ENCODE results near the gene CYS1. TPM values are rescaled to one million over a fixed set of nuclear protein-coding genes. Genes with fewer than 3 reads are reported as not detected.

CYS1 gene
- total RNA-seq, 2 experiments from 2014 or later = 0.68 TPM; not detected in 1

GRCh38 chr2:10026940-10027569, 53.2 kb downstream of the CYS1 start:
- no TSS peak for BruUV-seq (replicated peaks)
- Histone ChIP-seq H3K9me3 (ENCODE audit: low read length) (no peaks in the 10 kb centered on the region), H4K20me1 (ENCODE audit: insufficient read depth, low read length) (no peaks in the 10 kb centered on the region), H3K4me1 (ENCODE audit: insufficient read depth, low read length, poor library complexity, severe bottlenecking) (no peaks in the 10 kb centered on the region), H3K4me3 (ENCODE audit: low read depth, low read length, poor library complexity, severe bottlenecking) (no peak overlapping the region), H3K27ac (ENCODE audit: low read depth, low read length, poor library complexity, severe bottlenecking) (no peak overlapping the region), H3K79me2 (ENCODE audit: insufficient read depth, low read depth, low read length) (no peaks in the 10 kb centered on the region), H3K4me2 (ENCODE audit: low read length) (no peak overlapping the region), H3K9me2 (ENCODE audit: insufficient read depth, low read length) (no peaks in the 10 kb centered on the region), H2AFZ (ENCODE audit: low read length) (no peak overlapping the region), H3K36me3 (ENCODE audit: insufficient read depth, low read length) (no peaks in the 10 kb centered on the region)
- TF ChIP-seq, protein P1, sequence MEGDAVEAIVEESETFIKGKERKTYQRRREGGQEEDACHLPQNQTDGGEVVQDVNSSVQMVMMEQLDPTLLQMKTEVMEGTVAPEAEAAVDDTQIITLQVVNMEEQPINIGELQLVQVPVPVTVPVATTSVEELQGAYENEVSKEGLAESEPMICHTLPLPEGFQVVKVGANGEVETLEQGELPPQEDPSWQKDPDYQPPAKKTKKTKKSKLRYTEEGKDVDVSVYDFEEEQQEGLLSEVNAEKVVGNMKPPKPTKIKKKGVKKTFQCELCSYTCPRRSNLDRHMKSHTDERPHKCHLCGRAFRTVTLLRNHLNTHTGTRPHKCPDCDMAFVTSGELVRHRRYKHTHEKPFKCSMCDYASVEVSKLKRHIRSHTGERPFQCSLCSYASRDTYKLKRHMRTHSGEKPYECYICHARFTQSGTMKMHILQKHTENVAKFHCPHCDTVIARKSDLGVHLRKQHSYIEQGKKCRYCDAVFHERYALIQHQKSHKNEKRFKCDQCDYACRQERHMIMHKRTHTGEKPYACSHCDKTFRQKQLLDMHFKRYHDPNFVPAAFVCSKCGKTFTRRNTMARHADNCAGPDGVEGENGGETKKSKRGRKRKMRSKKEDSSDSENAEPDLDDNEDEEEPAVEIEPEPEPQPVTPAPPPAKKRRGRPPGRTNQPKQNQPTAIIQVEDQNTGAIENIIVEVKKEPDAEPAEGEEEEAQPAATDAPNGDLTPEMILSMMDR (conservative IDR thresholded peaks at IDR 0.05; ENCODE audit: low read length) = no peak
- no peak for TF ChIP-seq EZH2phosphoT487 (IDR thresholded peaks at IDR 0.05; ENCODE audit: borderline replicate concordance, low read depth, low read length)
- ChIA-PET CTCF (ENCODE audit: unreplicated experiment) (no interaction called here), POLR2A (no interaction called here)
- no peak for DNase-seq (ENCODE audit: low spot score)
- intact Hi-C loops (cut with micrococcal nuclease; ENCODE audit: unreplicated experiment) = loop anchor here (5.0 kb wide), 1 partner anchor 215 kb away; no protein-coding TSS in a partner anchor

DNA sequence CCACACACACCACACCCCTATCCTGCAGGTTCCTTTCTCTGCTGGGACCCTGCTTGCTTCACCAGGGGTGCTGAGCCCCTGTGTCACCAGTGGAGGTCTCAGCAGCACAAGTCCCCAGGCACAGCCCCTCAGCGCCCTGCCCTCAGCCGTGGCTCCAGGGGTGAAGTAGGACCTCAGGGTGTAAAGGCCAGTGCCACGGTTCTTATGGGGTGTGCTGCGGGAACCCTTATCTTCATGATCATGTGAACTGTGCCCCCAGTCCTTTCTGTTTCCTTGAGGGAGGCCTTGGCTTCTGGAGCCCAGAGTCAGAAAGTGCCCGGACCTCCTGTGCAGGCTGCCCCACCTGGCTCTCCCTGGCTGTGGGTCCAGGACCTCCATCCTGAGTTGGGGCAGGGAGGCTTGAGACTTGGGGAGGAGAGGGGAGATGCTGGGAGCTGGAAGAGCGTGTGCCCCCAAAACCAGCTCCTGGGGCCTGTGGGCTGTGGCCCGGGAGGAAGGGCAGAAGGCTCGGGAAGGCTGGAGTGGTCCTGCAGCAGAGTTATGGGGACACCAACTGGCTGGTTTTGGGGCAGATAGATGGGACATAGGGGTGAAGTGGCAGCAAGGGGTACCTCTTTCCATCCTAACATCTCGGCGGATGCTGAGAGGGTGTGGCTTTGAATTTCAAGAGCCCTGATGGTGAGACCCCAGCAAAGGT, 57.1 kb downstream of the CYS1 start:
- CTCF ChIA-PET (ENCODE audit: unreplicated experiment) = no interaction called here
- TF ChIP-seq, protein P1 (conservative IDR thresholded peaks at IDR 0.05; ENCODE audit: low read length) = no peak
- no peak for TF ChIP-seq EZH2phosphoT487 (IDR thresholded peaks at IDR 0.05; ENCODE audit: borderline replicate concordance, low read depth, low read length)
- Histone ChIP-seq H3K79me2 (ENCODE audit: insufficient read depth, low read depth, low read length) (no peaks in the 10 kb centered on the region), H3K9me2 (ENCODE audit: insufficient read depth, low read length) (no peaks in the 10 kb centered on the region), H3K4me3 (ENCODE audit: low read depth, low read length, poor library complexity, severe bottlenecking) (no peak overlapping the region), H3K4me2 (ENCODE audit: low read length) (no peak overlapping the region), H3K27ac (ENCODE audit: low read depth, low read length, poor library complexity, severe bottlenecking) (no peak overlapping the region), H2AFZ (ENCODE audit: low read length) (no peak overlapping the region), H3K9me3 (ENCODE audit: low read length) (no peaks in the 10 kb centered on the region), H3K4me1 (ENCODE audit: insufficient read depth, low read length, poor library complexity, severe bottlenecking) (no peaks in the 10 kb centered on the region), H4K20me1 (ENCODE audit: insufficient read depth, low read length) (no peaks in the 10 kb centered on the region), H3K36me3 (ENCODE audit: insufficient read depth, low read length) (no peaks in the 10 kb centered on the region)
- intact Hi-C loops (cut with micrococcal nuclease; ENCODE audit: unreplicated experiment) = no loop called here
- POLR2A ChIA-PET = no interaction called here
- no TSS peak for BruUV-seq (replicated peaks)
- DNase-seq (ENCODE audit: low spot score) = no peak

DNA sequence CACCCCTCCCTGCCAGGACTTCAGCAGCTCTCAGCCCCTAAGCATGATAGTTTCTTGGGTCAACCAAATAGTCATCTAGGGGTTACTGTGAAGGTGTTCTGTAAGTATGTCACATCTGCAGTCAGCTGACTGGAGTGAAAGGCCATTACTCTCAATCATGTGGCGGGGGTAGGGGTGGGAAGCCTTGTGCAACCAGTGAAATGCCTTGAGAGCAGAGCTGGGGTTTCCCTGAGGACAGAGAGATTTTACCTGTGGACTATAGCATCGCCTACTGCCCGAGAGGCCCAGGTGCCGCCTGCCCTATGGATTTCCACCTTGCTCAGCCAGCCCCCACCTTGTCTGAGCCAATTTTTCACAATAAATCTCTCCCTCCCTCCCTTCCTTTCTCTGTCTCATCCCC, 57.8 kb downstream of the CYS1 start:
- intact Hi-C loops (cut with micrococcal nuclease; ENCODE audit: unreplicated experiment) = no loop called here
- no peak overlapping the region for H2AFZ ChIP-seq (ENCODE audit: low read length)
- no peak overlapping the region for H3K4me2 ChIP-seq (ENCODE audit: low read length)
- H3K79me2 ChIP-seq (ENCODE audit: insufficient read depth, low read depth, low read length) = no peaks in the 10 kb centered on the region
- H3K27ac ChIP-seq (ENCODE audit: low read depth, low read length, poor library complexity, severe bottlenecking) = no peak overlapping the region
- H3K4me1 ChIP-seq (ENCODE audit: insufficient read depth, low read length, poor library complexity, severe bottlenecking) = no peaks in the 10 kb centered on the region
- H3K36me3 ChIP-seq (ENCODE audit: insufficient read depth, low read length) = no peaks in the 10 kb centered on the region
- no peaks in the 10 kb centered on the region for H3K9me3 ChIP-seq (ENCODE audit: low read length)
- DNase-seq (ENCODE audit: low spot score) = no peak
- no peaks in the 10 kb centered on the region for H4K20me1 ChIP-seq (ENCODE audit: insufficient read depth, low read length)
- BruUV-seq (replicated peaks) = no TSS peak
- TF ChIP-seq, protein P1 (conservative IDR thresholded peaks at IDR 0.05; ENCODE audit: low read length) = no peak
- TF ChIP-seq EZH2phosphoT487 (IDR thresholded peaks at IDR 0.05; ENCODE audit: borderline replicate concordance, low read depth, low read length) = no peak
- no peak overlapping the region for H3K4me3 ChIP-seq (ENCODE audit: low read depth, low read length, poor library complexity, severe bottlenecking)
- ChIA-PET POLR2A (no interaction called here), CTCF (ENCODE audit: unreplicated experiment) (no interaction called here)
- H3K9me2 ChIP-seq (ENCODE audit: insufficient read depth, low read length) = no peaks in the 10 kb centered on the region
